ENCODE results near the gene MGAT3.
"Not testable (repeated sequence)": the region's sequence is repeated elsewhere in the genome, so short reads cannot be mapped to it uniquely, and the experiment has no call there.

The MGAT3 gene

GRCh38 chr22:39490135-39490798 is 33.5 kb downstream of the MGAT3 start:
- peak; percentile 48 to 68 (median 63) for DNase-seq (ENCODE audit: low read depth in 3 of 3)

DNA sequence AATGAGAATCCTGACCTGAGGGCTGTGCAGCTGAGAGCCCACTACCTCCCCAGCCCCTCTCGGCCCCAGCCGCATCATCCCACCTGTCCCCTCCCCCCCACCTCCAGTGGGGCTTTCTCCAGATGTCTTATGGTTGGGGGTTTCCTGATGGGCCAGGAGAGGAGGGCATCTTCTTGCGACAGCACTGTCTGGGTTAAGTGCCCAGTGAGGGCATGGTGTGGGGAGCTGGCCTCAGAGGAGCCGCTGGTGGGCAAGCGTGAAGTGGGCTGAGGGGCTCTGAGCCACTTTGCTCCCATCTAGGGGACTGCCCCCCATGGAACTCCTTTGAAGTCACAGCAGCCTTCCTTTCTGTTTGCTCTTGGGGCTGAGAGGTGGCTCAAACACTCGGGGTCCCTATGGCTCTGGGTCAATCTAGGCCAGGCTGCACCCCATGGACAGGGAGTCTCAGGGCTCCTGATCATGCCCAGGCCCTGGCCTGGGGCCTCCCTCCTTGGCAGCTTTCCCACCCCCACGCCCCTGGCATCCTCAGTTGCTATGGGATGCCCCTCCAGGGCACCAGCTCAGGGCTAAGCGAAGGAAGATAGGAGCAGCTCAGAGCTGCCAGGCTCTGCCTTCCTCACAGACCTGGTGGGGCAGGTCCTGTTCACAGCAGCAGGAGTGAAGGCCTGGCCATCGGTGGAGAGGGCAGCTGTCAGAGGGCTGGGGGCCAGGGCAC is 34.3 kb downstream of the MGAT3 start:
- no peak for DNase-seq (ENCODE audit: low read depth in 3 of 3)

GRCh38 chr22:39491696-39492095 is 34.9 kb downstream of the MGAT3 start:
- DNase-seq (ENCODE audit: low read depth in 3 of 3), result no peak

DNA sequence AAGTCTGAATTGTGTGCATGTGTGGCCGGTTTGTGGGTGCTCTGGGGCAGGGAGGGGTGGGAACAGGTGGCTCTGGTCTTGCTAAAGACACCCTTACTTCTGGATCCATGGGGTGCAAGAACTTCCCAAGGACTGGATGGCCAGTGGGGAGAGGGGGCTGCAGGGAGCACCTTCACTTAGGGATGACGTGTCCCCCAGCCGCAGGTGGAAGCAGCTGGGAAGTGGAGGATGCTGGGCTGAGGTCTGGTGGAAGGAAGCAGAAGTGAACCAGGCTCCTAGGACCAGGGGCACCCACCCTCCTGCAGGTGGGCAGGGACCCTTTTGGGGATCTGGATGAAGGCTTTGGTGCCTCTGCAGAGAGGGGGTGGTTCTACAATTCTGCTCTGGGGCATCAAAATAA is 35.4 kb downstream of the MGAT3 start:
- no peak for DNase-seq (ENCODE audit: low read depth in 3 of 3)

DNA sequence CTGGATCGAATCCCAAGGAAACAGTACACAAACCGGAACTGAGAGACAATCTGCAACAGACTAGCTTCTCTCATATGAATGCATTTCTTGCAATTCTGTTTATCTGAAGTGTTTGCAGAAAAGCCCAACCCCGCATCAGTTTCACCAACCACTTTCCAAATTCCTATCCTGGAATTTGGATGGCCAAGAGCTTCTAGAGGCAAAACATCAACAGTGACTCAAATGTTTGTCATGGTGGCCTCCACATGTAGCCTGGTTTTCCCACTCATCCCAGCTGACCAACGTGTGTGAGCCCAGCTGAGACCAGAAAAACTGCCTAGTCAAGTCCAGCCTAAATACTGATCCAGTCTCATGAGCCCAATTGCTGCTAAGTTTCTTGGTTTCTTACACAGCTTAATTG is 36.9 kb downstream of the MGAT3 start:
- no peak for DNase-seq (ENCODE audit: low read depth in 3 of 3)

DNA sequence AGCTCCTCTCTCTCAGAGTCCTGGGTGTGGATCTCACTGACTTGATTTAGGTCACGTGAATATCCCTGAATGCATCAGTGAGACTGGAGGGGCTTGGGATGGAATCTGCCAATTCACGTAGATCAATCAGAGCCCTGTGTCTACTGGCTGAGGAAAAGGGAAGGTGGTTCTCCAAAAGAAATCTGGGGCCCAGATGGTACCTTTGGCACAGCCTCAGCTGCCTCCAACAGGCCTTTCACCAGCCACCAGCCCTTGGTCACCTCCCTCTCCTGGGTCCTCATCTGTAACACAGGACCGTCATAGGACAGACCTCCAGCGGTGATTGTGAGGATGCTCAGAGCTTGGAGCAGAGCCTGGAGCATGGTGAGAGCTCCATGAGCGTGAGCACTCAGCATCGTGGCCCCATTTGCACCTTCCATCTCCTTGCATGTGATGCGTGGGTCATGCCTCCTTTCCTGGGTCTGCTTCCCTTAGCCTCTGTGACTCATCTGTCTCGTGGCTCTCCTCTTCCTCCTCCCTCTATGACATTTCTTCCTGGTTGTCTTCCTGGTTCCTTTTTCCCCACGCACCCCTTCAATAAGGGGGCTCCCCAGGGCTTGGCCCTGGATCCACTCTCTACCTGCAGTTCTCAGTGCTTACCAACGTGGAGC is 37.8 kb downstream of the MGAT3 start:
- DNase-seq (ENCODE audit: low read depth in 3 of 3), result no peak

DNA sequence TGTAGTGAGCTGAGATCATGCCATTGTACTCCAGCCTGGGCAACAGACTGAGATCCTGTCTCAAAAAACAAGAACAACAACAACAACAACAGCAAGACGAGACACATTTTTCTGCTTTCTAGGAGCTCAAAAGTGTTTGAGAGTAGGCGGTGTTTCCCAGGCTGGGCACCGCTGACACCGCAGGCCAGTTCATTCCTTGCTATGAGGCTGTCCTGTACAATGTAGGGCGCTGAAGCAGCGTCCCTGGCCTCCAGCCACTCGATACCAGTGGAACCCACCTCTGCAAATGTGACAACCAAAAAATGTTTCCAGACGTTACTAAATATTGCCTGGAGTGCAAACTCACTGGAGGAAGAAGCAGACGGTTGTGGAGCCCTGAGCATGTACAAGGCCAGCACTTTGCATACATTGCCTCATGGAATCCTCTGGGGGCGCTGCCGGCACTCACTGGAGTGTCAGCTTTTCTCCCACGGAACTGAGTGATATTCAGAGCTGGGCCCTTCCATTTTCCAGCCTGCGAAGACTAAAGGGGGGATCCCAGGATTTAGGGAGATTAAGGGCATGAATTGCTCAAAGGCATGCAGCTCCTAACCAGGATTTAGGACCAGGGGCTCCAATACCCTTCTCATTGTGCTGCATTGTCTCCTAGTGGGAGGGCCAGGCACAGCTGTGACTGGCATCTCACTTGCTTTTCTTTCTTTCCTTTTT is 39.5 kb downstream of the MGAT3 start:
- DNase-seq (ENCODE audit: low read depth in 3 of 3), result peak; percentile 32 to 45 (median 43)

GRCh38 chr22:39497429-39497828 is 40.6 kb downstream of the MGAT3 start:
- DNase-seq (ENCODE audit: low read depth in 3 of 3), result no peak

GRCh38 chr22:39498368-39498767 is 41.6 kb downstream of the MGAT3 start:
- no peak for DNase-seq (ENCODE audit: low read depth in 3 of 3)

DNA sequence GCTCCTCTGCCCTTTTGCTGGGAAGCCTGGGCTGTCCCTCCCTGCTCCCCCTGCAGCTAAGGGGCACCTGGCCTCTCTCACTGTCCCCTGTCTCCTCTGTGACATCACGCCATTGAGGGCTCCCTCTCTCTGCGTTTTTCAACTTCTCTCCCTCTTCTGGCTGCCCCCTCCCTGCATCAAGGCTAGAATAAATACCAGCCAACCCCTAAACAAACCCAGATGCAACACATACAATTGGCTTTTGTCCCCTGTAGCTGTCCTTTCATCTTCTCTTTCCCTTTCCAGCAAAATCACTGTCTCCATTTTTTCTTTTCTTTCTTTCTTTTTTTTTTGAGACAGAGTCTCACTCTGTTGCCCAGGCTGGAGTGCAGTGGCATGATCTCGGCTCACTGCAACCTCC is 42.0 kb downstream of the MGAT3 start:
- no peak for DNase-seq (ENCODE audit: low read depth in 3 of 3)

DNA sequence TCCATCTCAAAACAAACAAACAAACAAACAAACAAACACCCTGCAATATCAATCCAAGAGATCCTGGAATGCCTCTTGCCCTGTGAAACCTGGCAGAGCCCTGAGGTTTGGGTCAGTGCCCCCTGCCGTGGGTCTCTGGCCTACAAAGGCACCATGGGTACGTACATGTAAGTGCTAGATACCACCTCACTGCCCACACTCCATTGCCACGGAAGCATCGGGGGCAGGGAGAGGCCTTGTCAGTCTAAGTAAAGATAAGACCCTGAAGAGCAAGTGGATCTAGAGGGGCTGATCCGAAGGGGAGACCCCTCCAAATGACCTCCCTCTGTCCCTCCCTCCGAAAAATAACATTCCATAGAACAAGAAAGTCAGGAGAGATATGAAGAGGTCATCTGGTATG is 43.3 kb downstream of the MGAT3 start:
- DNase-seq (ENCODE audit: low read depth in 3 of 3), result no peak

GRCh38 chr22:39501644-39502108 is 44.9 kb downstream of the MGAT3 start:
- DNase-seq (ENCODE audit: low read depth in 3 of 3), result no peak

DNA sequence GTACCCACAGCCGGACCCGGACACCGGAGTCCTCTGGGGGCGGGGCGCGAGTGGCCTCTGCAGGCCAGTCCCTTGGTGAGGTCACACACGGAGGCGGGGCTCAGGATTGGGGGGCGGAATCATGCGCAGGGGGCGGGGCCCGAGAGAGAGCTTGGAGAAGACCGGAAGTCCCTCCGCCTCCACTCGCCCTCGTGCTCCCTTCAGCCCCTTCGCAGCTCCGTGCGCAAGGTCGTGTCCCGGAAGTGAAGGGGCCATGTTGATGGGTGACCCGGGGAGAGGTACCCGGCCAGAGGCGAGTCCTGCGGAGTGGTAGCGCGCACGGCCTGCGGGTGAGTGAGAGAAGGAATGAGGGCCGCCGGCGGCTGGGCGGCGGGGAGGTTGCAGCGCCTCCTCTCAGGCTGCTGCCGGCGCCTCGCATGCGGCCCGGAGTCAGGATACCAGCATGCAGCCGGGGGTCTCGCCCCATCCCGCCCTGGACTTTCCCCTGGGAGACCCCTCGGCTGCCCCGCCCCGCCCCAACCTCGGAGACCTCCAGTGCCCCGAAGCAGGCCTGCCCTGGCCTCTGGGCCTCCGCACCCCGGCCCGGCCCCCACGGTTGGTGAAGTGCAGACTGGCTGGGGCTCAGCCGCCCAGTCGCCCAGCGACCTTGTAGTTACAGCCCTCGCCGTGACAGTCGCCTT is 45.4 kb downstream of the MGAT3 start, which contains the start of gene MIEF1:
Gene MIEF1 (plus strand): TSS at position 182 of the 680 bp plus-strand sequence. CDS start 9,005 bp downstream, outside the sequence.
- peak; percentile 79 to 90 (median 87) for DNase-seq (ENCODE audit: low read depth in 3 of 3)

DNA sequence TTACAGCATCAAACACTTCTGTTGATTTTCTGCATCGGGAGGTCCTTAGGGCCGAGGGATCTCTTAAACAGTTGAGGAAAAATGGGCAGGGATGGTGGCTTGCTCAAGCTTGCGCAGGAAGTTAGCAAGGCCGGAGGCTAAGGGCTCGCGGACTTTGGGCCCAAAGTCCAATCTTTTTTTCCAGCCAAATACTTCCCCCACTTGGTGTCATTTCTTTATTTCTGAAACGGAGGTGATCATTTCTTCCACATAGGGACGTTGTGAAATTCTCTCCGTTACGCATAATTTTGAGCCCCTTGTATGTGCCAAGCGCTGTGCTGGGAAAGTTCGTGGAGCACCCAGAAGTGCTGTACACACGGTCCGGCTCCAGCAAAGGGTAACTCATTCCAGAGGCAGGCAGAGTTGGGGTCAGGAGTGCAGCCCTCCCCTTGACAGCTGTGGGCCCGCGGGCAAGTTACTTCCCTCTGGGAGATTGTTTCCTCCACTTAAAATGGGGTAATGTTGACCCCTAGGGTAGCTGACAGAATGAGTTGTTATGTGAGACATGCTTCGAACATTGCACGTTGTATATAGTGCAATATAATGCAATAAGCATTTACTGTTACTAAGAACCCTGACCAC is 46.1 kb downstream of the MGAT3 start:
- no peak for DNase-seq (ENCODE audit: low read depth in 3 of 3)

DNA sequence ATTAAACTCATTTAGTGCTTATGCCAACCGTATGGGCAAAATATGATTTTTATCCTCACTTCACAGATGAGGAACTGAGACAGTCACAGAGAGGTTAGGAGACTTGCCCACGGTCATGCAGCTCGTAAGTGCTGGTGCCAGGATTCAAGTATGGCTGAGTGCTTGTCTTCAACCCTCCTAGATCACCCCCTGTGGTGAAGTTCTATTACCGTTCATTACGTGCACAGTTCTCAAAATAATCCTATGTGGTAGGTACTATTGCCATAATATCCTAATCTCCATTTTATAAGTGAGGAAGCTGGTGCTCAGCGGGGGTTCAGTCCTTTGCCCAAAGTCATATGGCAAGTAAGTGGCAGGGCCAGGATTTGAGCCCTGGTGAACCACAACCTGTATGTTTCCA is 46.8 kb downstream of the MGAT3 start:
- no peak for DNase-seq (ENCODE audit: low read depth in 3 of 3)

DNA sequence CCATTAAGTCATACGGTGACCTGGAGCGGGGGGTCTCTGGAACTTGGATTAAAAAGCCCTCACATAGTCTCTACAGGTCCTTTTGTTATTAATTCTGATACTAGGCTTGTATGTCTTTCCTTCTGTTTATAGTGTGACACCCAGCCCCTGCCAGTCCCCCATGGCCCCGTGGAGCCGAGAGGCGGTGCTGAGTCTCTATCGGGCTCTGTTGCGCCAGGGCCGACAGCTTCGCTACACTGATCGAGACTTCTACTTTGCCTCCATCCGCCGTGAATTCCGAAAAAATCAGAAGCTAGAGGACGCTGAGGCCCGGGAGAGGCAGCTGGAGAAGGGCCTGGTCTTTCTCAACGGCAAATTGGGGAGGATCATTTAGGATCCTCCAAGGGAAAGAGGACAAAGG is 47.3 kb downstream of the MGAT3 start:
- no peak for DNase-seq (ENCODE audit: low read depth in 3 of 3)

DNA sequence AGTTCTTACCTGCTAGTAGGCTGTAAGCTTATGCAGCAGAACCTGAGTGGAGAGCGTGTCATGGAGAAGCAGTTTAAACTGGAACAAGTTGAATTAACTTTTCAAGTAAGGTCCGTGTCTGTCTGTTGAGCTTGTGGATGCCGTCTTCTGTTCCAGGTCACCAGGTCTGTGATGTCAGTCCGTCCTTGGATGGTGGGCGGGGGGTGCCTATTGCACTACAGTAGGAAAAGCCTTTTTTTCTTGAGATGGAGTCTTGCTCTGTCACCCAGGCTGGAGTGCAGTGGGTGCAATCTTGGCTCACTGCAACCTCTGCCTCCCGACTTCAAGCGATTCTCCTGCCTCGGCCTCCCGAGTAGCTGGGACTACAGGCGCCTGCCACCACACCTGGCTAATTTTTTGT is 50.2 kb downstream of the MGAT3 start:
- DNase-seq (ENCODE audit: low read depth in 3 of 3), result not testable (repeated sequence)

DNA sequence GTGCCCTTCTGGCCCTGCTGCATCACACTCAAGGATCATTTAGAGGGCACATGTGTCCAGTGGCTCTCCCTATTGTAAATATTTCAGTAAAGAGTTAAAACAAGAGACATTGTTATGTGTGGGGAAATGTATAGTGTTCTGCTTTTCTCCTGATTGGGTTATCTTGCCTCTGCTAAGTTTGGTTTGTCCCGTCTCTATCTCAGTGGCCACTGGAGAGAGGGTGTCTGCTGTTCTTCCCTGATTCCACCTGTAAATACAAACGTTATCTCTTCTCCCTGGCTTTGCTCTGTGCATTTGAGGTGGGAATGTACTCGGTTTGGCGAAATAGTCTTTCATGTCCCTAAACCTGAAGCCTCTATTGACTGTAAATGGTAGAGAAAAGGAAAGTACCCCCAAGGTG is 51.6 kb downstream of the MGAT3 start:
- no peak for DNase-seq (ENCODE audit: low read depth in 3 of 3)

GRCh38 chr22:39510529-39511149 is 53.8 kb downstream of the MGAT3 start:
- no peak for DNase-seq (ENCODE audit: low read depth in 3 of 3)

DNA sequence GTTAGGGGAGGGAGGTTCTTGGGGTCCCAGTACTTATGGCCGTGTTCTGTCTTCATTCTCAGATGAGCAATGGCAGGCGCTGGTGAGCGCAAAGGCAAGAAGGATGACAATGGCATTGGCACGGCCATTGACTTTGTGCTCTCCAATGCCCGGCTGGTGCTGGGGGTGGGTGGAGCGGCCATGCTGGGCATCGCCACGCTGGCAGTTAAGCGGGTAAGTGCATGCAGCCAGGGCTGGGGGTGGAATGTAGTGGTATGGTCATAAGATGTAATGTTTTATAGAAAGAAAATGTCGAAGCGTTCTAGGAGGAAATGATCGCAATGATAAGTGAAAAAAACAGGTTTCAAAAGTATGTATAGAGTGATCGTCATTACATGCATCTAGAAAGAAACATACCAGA is 54.4 kb downstream of the MGAT3 start:
- DNase-seq (ENCODE audit: low read depth in 3 of 3), result no peak

GRCh38 chr22:39512026-39512425 is 55.2 kb downstream of the MGAT3 start:
- DNase-seq (ENCODE audit: low read depth in 3 of 3), result no peak

Data from stimulated activated CD4-positive, alpha-beta T cell treated with anti-CD3 and anti-CD28 coated beads, TNF-alpha, amount 100 ng/mL, for 4 hours (primary cell).